WTC11 (cell line): ENCODE measurements around the gene DALRD3. TPM values are rescaled to one million over a fixed set of nuclear protein-coding genes. Genes with fewer than 3 reads are reported as not detected.

Experiments used
- ATAC-seq: fragments of 200-7000 bp; cut with Tn5 transposase; 2 replicates; pipeline ENCODE4 v1.10.0; 2021; ENCODE audit warnings: mild to moderate bottlenecking, moderate library complexity
- CTCF ChIA-PET: fragments of 300-600 bp; sonication (Branson Sonifier 250); formaldehyde crosslinking; loops from one replicate; lab custom pipeline; 2021; ENCODE audit warnings: antibody characterized with exemption; lab: Charles Lee
- POLR2A ChIA-PET: fragments of 350-600 bp; sonication (Branson Sonifier 250); formaldehyde crosslinking; loops from one replicate; lab custom pipeline; 2021; ENCODE audit warnings: antibody characterized with exemption; lab: Charles Lee
- DNase-seq: peaks from one replicate; pipeline ENCODE4 v3.0.0; 2021; ENCODE audit warnings: low spot score
- H3K27ac Mint-ChIP-seq: 2 replicates; pipeline ENCODE4 v1.8.0; 2021; ENCODE audit warnings: mixed read lengths
- H3K27me3 Mint-ChIP-seq: 2 replicates; pipeline ENCODE4 v1.8.0; 2021; ENCODE audit warnings: low read depth, mild to moderate bottlenecking, moderate library complexity, mixed read lengths
- H3K36me3 Mint-ChIP-seq: 2 replicates; pipeline ENCODE4 v1.8.0; 2021; ENCODE audit warnings: mixed read lengths
- H3K4me1 Mint-ChIP-seq: 2 replicates; pipeline ENCODE4 v1.8.0; 2022; ENCODE audit warnings: mixed read lengths
- H3K4me3 Mint-ChIP-seq: 2 replicates; pipeline ENCODE4 v1.8.0; 2021; ENCODE audit warnings: mild to moderate bottlenecking, moderate library complexity, mixed read lengths
- H3K9me3 Mint-ChIP-seq: 2 replicates; pipeline ENCODE4 v1.8.0; 2021; ENCODE audit warnings: mixed read lengths
- ARID4B ChIP-seq: sonication (generic); formaldehyde crosslinking; IDR thresholded peaks from 2 replicates; pipeline ENCODE4 v1.8.0; 2023; ENCODE audit warnings: missing genetic modification reagents, mild to moderate bottlenecking, borderline replicate concordance
- ATF1 ChIP-seq: sonication (generic); formaldehyde crosslinking; IDR thresholded peaks from 2 replicates; pipeline ENCODE4 v1.8.1; 2023; ENCODE audit warnings: mild to moderate bottlenecking, moderate library complexity, missing genetic modification reagents
- CTCF ChIP-seq: fragments of 200-600 bp; IDR thresholded peaks from 2 replicates; pipeline ENCODE4 v1.8.0; 2022; ENCODE audit warnings: antibody characterized with exemption
- E2F1 ChIP-seq: sonication (generic); formaldehyde crosslinking; IDR thresholded peaks from 2 replicates; pipeline ENCODE4 v1.8.0; 2022; ENCODE audit warnings: mild to moderate bottlenecking, missing genetic modification reagents
- E2F4 ChIP-seq: sonication (generic); formaldehyde crosslinking; IDR thresholded peaks from 2 replicates; pipeline ENCODE4 v1.8.1; 2022; ENCODE audit warnings: low read depth, mild to moderate bottlenecking, moderate library complexity, missing genetic modification reagents, borderline replicate concordance
- FOXK1 ChIP-seq: sonication (generic); formaldehyde crosslinking; IDR thresholded peaks from 2 replicates; pipeline ENCODE4 v1.8.0; 2022; ENCODE audit warnings: mild to moderate bottlenecking, moderate library complexity, missing genetic modification reagents
- FOXP4 ChIP-seq: sonication (generic); formaldehyde crosslinking; IDR thresholded peaks from 2 replicates; pipeline ENCODE4 v1.8.0; 2022; ENCODE audit warnings: mild to moderate bottlenecking, missing genetic modification reagents
- JUN ChIP-seq: sonication (generic); formaldehyde crosslinking; IDR thresholded peaks from 2 replicates; pipeline ENCODE4 v1.8.0; 2023; ENCODE audit warnings: mild to moderate bottlenecking, missing genetic modification reagents
- MXD4 ChIP-seq: fragments of 250-450 bp; sonication (Bioruptor Pico); IDR thresholded peaks from 2 replicates; pipeline ENCODE4 v1.8.0; 2021; ENCODE audit warnings: mild to moderate bottlenecking, moderate library complexity, borderline replicate concordance
- NFATC4 ChIP-seq: fragments of 250-450 bp; sonication (Bioruptor Pico); IDR thresholded peaks from 2 replicates; pipeline ENCODE4 v1.9.0; 2021; ENCODE audit warnings: mild to moderate bottlenecking
- PREB ChIP-seq: sonication (generic); formaldehyde crosslinking; IDR thresholded peaks from 2 replicates; pipeline ENCODE4 v1.8.1; 2022; ENCODE audit warnings: mild to moderate bottlenecking, missing genetic modification reagents, moderate library complexity, borderline replicate concordance
- PRRX2 ChIP-seq: fragments of 250-450 bp; sonication (Bioruptor Pico); IDR thresholded peaks from 2 replicates; pipeline ENCODE4 v1.8.0; 2021; ENCODE audit warnings: mild to moderate bottlenecking
- RORB ChIP-seq: fragments of 250-450 bp; sonication (Bioruptor Pico); IDR thresholded peaks from 2 replicates; pipeline ENCODE4 v1.9.0; 2021; ENCODE audit warnings: mild to moderate bottlenecking
- SMAD3 ChIP-seq: sonication (generic); formaldehyde crosslinking; IDR thresholded peaks from 2 replicates; pipeline ENCODE4 v1.8.0; 2022; ENCODE audit warnings: missing genetic modification reagents, mild to moderate bottlenecking, borderline replicate concordance
- SOX15 ChIP-seq: fragments of 250-450 bp; sonication (Bioruptor Pico); IDR thresholded peaks from 2 replicates; pipeline ENCODE4 v1.9.0; 2021; ENCODE audit warnings: mild to moderate bottlenecking
- SP1 ChIP-seq: sonication (generic); formaldehyde crosslinking; conservative IDR thresholded peaks from 2 replicates; pipeline ENCODE4 v1.8.1; 2022; ENCODE audit warnings: missing genetic modification reagents
- ZNF138 ChIP-seq: sonication (generic); formaldehyde crosslinking; conservative IDR thresholded peaks from 2 replicates; pipeline ENCODE4 v1.8.1; 2022; ENCODE audit warnings: mild to moderate bottlenecking, moderate library complexity, missing genetic modification reagents
- ZNF416 ChIP-seq: fragments of 250-450 bp; sonication (Bioruptor Pico); IDR thresholded peaks from 2 replicates; pipeline ENCODE4 v1.9.0; 2021; ENCODE audit warnings: mild to moderate bottlenecking, inconsistent platforms
- ZNF671 ChIP-seq: fragments of 250-450 bp; sonication (Bioruptor Pico); IDR thresholded peaks from 2 replicates; pipeline ENCODE4 v1.8.0; 2021; ENCODE audit warnings: mild to moderate bottlenecking
- total RNA-seq: library from RNA; stranded (reverse); gene quantifications from 3 replicates; pipeline ENCODE4 v1.2.3, GENCODE V29; 2021

The DALRD3 gene
- total RNA-seq, 1 experiment from 2014 or later, result 41.4 TPM

GRCh38 chr3:49022688-49023171 is 4.3 kb upstream of the DALRD3 start:
- no peaks in the 10 kb centered on the region for H3K9me3 Mint-ChIP-seq
- CTCF ChIA-PET, result interaction anchor here (0.7 to 8.2 kb wide), 18 partner anchors 13 to 432 kb away, joined by 3 to 124 read pairs (median 5); partner anchors contain the start of genes IP6K2, NCKIPSD, P4HTM and QARS1
- peaks cover 52% of the 10 kb centered on the region for H3K36me3 Mint-ChIP-seq
- H3K27ac Mint-ChIP-seq, result peak overlapping the region; percentile 86
- ATAC-seq, result no peak
- H3K4me1 Mint-ChIP-seq, result peaks cover 30% of the 10 kb centered on the region
- DNase-seq, result no peak
- TF ChIP-seq SOX15 (CRISPR knock-in tag), result no peak
- TF ChIP-seq E2F1 (CRISPR knock-in tag), result no peak
- no peak for TF ChIP-seq FOXP4
- no peak for TF ChIP-seq SP1
- TF ChIP-seq PREB, result no peak
- TF ChIP-seq RORB (CRISPR knock-in tag), result no peak
- no peak for TF ChIP-seq E2F4 (CRISPR knock-in tag)
- no peak for TF ChIP-seq JUN (CRISPR knock-in tag)
- no peak for TF ChIP-seq ZNF138 (CRISPR knock-in tag)
- no peak for TF ChIP-seq ZNF416 (CRISPR knock-in tag)
- TF ChIP-seq PRRX2 (CRISPR knock-in tag), result no peak
- no peak for TF ChIP-seq MXD4
- no peak for TF ChIP-seq FOXK1 (CRISPR knock-in tag)
- no peak for TF ChIP-seq ZNF671 (CRISPR knock-in tag)
- TF ChIP-seq ARID4B, result no peak
- no peak for TF ChIP-seq ATF1 (CRISPR knock-in tag)
- TF ChIP-seq SMAD3 (CRISPR knock-in tag), result no peak
- TF ChIP-seq CTCF, result no peak
- TF ChIP-seq NFATC4 (CRISPR knock-in tag), result no peak
- peak overlapping the region; percentile 92 for H3K4me3 Mint-ChIP-seq
- POLR2A ChIA-PET, result interaction anchor here (0.6 to 4.3 kb wide), 10 partner anchors 10 to 437 kb away, joined by 3 to 81 read pairs (median 8); partner anchors contain the start of genes CELSR3, IP6K2, P4HTM and QRICH1
- H3K27me3 Mint-ChIP-seq, result no peaks in the 10 kb centered on the region
